Uterus (tissue), 2 donors: Measurements from ENCODE around the gene SLFN5.
"Not testable (repeated sequence)": the region's sequence is repeated elsewhere in the genome, so short reads cannot be mapped to it uniquely, and the experiment has no call there.

Experiments used
- CTCF ChIP-seq, 4 experiments: fragments of 200-600 bp in 2 of 4; fragments of 450-650 bp in 2 of 4; sonication (generic) in 2 of 4; IDR thresholded peaks; one replicate each; pipeline ENCODE4 v1.5.1; 2016 to 2019; ENCODE audit warnings: antibody characterized with exemption in 4 of 4, mild to moderate bottlenecking in 2 of 4, moderate library complexity in 1 of 4
- POLR2A ChIP-seq, 2 donors: fragments of 450-650 bp; IDR thresholded peaks; one replicate each; pipeline ENCODE4 v1.6.1; 2016; ENCODE audit warnings: antibody characterized with exemption in 2 of 2, mild to moderate bottlenecking in 1 of 2, moderate library complexity in 1 of 2

- TF ChIP-seq CTCF, POLR2A (IDR thresholded peaks at IDR 0.05): not testable (repeated sequence)
These were observed 31.5 kb downstream of the SLFN5 start for GRCh38 chr17:35274167-35275066.
